GM20000 (cell line): ENCODE results near the gene PCID2.

ENCODE experiments used
- DNase-seq: peaks from one replicate; pipeline ENCODE4 v3.0.0; 2012; ENCODE audit warnings: low spot score
- CTCF ChIP-seq: IDR thresholded peaks from 2 replicates; pipeline ENCODE4 v1.5.1; 2012; ENCODE audit warnings: mild to moderate bottlenecking, control low read depth; ENCODE audit errors: extremely low read depth, missing control alignments

Gene PCID2

DNA sequence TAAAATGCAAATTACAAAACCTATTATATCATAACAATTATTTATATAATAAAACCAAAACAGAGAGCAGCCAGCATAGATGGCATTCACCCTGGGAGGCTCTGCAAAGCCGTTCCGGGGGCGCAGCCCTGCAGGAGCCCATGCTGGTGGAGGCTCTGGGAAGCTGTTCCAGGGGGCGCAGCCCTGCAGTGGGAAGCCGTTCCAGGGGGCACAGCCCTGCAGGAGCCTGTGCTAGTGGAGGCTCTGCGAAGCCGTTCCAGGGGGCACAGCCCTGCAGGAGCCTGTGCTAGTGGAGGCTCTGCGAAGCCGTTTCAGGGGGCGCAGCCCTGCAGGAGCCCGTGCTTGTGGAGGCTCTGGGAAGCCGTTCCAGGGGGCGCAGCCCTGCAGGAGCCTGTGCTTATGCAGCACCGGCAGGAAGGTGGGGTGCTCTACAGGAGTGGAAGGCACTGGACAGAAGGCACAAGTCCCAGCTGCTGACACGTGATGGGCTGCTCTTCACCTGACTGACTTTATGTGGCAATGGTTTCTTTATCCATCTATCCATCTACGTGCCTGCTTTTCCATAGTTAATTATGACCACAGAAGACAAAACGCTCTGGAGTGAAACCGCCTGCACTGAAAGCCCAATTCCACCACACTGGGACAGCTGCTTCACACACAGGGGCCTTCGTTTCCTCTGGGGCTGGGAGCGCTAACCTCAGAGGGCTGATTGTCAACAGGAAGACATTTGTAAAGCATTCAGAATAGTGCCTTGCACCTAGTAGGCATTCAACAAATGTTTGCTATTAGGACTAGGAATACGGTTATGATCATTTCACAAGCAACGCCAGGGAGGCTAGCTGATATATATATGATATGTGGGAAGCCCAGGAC lies 23.7 kb downstream of the PCID2 start:
- DNase-seq, result no peak

GRCh38 chr13:113183450-113184129 lies 24.9 kb downstream of the PCID2 start:
- TF ChIP-seq CTCF, result no peak
- no peak for DNase-seq

More for the DNA sequence above, 23.7 kb downstream of the PCID2 start:
- no peak for TF ChIP-seq CTCF

GRCh38 chr13:113182046-113182445 lies 26.4 kb downstream of the PCID2 start:
- TF ChIP-seq CTCF, result no peak
- no peak for DNase-seq

DNA sequence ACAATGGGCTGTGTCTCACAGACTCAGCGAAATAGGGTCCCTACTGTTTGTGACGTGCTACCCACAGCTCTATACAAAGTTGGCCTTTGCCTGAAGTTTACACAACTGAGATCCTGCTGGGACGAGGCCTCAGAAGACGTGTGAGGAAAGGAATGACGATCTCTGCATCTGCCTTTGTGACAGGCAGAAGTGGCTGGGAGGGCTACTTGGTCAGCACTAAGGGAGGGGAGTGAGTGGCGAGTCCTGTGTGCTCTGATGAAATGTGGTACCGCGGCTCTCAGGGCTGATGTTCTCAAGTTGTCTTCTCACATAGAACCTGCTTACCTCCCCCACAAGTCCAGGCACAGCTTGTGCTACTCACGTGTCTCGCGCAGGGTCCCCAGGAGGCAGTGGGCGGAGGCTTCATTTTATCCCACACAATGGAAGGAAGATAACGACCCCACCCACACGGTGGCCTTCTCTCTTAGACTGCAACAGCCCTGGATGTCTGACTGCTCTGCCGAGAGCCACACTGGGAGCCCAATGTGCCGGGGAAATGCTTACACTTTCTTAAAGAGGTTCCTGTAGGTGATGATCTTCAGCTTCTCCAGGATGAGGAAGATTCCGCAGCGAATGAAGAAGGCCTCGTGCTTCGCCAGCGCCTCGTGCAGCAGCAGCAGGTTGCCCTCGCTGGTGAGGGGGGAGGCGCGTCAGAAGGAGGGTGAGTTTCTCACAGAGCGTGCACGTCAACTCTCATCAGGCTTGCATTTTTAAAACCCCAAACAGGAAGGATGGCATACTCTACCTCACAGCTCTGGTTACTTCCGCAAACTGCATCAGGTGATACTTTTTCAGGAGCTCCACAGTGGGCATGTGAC lies 28.9 kb downstream of the PCID2 start:
- no peak for TF ChIP-seq CTCF

DNA sequence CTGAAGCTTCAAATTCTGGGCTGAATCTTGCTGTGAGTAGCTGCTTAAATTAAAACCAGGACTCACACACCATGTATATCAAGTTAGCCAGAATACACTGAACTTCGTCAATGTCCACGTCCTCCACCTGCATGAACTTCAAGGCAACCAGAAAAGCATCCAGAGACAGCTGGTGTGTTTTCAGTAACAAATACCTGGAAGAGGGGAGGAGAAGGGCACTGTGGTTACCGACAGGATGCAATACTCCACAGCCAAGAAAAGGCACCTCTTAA lies 29.6 kb downstream of the PCID2 start:
- DNase-seq, result no peak
- no peak for TF ChIP-seq CTCF

More for the DNA sequence above, 28.9 kb downstream of the PCID2 start:
- no peak for DNase-seq

GRCh38 chr13:113178070-113178895 lies 30.2 kb downstream of the PCID2 start:
- no peak for DNase-seq

More at GRCh38 chr13:113178070-113178895, 30.2 kb downstream of the PCID2 start:
- no peak for TF ChIP-seq CTCF
